Inferior parietal cortex (tissue), 1 donor: ENCODE data around the gene FBXO46.

Experiments used
- DNase-seq: peaks from one replicate; pipeline ENCODE4 v3.0.0-alpha.2; 2016; ENCODE audit errors: extremely low spot score

Gene FBXO46

DNA sequence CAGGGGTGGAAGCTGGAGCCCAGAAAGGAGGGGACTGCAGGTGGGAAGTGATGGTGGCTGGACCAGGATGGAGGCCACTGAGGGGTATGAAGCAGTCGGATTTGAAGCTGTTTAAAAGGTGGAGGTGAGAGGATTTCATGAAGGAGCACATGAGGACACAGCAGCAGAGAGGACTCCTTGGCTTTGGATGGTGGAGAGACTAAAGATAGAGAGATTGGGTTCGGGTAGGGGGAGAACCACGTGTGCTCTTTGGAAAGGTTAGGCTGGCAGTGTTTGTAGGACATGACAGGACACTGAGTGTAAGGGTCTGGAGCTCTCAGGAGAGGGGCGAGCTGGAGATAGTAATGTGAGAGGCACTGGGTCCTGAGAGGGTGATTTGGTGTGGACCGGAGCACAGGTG is 47.8 kb downstream of the FBXO46 start:
- no peak for DNase-seq

DNA sequence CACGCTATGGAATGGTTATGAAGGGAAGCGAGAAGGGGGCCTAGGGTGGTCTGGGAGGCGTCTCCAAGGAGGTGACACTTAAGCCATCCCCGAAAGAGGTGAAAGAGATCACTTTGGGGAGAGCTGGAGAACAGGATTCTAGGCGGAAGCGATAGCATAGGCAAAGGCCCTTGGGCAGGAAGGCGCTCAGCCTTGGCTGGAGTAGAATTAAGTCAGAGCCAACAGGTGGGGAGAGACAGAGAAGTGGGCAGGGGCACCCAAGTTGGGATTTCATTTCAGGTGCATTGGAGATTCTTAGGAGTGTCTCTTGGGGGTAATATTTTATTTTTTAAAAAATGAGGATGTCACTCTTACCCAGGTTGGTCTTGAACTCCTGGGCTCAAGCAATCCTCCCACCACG is 48.6 kb downstream of the FBXO46 start:
- no peak for DNase-seq

DNA sequence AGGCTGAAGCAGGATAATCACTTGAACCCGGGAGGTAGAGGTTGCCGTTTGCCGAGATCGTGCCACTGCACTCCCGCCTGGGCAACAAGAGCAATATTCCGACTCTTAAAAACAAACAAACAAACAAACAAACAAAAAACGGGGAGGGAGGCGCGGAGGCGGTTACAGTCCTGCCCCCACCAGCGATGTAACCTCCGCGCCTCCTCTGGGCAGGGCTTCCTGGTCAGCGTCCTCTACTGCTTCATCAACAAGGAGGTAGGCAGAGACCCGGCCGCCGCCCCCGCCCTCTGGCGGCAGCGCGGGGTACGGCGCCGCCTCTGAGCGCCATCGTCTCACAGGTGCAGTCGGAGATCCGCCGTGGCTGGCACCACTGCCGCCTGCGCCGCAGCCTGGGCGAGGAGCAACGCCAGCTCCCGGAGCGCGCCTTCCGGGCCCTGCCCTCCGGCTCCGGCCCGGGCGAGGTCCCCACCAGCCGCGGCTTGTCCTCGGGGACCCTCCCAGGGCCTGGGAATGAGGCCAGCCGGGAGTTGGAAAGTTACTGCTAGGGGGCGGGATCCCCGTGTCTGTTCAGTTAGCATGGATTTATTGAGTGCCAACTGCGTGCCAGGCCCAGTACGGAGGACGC is 49.2 kb downstream of the FBXO46 start:
- peak; percentile 80 for DNase-seq

DNA sequence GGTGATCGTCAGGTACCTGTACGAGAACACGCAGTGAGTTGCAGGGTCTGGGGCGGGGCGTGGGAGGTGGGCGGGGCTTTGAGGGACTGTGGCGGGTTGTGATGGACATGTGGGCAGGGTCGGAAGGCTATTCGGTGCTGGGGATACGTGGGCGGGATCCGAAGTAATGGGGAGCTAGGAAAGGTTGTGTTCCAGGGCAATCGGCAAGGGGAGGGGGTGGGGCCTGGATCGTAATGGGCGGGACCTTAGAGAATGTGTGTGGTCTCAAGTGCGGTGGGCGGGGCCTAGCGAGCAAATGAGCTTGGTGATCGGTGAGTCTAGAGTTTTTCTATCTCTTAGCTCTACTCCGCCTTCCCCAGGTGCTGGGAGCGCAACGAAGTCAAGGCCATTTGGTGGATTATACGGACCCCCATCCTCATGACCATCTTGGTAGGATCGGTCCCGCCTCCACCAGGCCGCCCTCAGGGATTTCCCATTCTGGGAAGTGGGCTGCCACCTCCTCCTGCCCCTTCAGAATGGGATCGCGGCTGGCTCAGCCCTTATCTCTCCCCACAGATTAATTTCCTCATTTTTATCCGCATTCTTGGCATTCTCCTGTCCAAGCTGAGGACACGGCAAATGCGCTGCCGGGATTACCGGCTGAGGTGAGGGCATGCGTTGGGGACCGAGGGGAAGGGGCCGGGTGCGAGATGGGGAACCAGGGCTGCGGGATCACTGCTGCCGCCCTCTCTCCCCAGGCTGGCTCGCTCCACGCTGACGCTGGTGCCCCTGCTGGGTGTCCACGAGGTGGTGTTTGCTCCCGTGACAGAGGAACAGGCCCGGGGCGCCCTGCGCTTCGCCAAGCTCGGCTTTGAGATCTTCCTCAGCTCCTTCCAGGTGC is 53.1 kb downstream of the FBXO46 start:
- peak; percentile 16 for DNase-seq

DNA sequence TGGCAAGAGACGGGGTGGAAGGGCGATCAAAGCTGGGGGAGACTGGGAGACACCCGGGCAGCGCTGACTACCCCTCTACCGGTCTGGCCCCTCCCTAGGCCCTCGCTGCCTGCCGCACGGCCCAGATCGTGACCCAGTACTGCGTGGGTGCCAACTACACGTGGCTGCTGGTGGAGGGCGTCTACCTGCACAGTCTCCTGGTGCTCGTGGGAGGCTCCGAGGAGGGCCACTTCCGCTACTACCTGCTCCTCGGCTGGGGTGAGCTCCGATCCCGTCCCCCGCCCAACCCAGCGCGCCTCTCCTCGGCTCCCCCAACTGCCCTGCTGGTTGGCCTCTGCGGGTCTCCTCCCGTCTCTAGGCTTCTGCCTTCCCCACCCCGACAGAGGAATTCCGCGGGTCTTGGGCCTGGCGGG is 53.8 kb downstream of the FBXO46 start:
- no peak for DNase-seq

DNA sequence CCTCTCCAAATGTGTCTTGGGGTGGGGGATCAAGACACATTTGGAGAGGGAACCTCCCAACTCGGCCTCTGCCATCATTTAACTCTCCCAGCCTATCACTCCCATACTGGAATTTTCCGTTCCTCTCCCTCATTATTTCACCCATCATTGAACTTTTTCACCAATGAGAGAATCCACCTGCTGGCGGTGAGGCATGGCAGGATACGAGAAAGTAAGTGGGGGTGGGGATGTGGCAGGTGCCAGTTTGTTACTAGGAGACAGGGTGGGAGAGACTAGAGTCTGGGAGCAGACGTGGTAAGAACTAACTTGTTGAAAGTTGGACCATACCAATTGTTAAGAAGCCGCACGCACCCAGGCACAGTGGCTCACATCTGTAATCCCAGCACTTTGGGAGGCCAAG is 55.8 kb downstream of the FBXO46 start:
- DNase-seq, result no peak

DNA sequence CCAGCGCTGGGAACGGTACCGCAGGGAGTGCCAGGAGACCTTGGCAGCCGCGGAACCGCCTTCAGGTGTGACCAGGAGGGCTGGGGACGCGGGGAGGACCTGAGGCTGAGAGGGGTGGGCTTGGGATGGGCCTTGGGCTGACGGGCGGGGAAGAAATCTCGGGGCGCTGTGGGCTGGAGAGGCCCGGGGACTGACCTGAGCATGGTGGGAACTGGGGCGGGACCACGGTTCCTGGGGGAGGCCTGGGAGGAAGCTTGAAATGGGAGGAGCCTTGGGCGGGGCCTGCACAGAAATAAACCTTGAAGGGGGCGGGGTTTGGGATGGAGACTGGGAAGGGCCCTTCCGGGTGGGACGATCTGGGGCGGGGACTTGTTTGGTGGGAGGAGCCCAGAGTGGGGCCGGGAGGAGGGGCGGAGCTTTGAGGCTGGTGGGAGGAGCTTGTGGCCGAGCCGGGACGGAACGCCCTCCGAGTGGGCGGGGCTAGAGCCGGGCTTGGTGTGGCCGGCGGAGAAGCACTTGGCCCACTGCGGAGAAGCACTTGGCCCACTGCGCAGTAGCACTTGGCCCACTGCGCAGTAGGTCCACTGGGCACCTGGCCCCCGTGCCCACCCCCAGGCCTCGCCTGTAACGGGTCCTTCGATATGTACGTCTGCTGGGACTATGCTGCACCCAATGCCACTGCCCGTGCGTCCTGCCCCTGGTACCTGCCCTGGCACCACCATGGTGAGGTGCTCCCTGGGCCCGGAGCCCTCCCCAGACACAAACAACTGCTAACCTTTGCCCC is 59.8 kb downstream of the FBXO46 start:
- peak; percentile 39 for DNase-seq

DNA sequence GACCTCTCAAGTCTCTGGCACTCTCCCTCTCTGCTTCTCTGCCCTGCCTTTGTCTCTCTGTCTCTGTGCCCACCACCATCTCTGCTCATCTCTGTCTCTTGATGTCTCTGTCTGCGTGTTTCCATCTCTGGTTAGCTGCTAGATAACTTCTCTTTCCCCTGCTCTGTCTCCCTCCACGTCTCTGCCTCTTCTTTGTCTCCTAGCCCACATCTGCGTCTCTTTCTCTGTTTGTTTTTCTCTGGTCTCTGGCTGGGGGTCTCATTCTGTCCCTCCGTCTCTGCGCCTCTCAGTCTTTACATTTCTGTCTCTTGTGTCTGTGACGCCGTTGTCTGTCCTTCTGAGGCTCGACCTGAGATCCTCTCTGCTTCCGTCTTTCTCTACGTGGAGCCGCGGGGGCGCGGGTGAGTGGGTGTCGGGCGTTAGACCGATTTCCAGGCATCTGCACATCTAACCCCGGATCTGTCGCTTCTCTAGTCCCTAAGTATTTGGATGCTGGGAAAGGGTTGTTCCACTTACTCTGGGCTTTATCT is 62.3 kb downstream of the FBXO46 start:
- no peak for DNase-seq

DNA sequence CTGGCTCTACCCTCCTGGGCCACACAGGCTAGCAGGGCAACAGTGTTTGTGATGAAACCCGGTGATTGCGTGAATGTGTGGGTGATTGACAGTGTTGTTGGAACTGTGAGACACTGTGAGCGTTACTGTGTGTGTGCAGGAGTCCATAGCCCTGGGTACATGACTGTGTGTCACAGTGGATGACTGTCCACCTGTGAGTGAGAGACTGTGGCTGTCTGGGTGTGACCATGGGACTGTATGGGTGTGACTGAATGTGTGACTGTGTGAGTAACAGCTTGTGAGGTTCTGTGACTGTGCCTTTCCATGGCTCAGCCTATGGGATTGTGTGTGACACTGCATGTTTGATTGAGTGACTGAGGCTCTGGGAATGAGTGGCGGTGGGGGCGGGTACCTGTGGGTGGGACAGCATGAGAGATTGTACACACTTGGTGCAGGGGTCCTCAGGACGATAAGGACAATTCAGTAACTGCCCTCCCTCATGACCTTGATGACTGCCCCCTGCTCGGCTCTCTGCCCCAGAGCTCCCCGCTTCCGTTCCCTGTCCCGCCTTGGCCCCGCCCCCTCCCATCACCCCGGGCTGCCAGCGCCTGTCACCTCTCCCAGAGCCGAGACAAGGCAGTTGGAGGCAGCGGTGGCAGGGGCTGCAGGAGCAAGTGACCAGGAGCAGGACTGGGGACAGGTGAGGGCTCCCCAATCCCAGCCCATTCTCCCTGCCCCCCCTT is 62.9 kb downstream of the FBXO46 start, which contains the start of gene GIPR:
GIPR (plus strand) TSS at position 602 of the 722 bp plus-strand sequence. CDS start 1,300 bp downstream, outside the sequence.
- DNase-seq, result no peak

DNA sequence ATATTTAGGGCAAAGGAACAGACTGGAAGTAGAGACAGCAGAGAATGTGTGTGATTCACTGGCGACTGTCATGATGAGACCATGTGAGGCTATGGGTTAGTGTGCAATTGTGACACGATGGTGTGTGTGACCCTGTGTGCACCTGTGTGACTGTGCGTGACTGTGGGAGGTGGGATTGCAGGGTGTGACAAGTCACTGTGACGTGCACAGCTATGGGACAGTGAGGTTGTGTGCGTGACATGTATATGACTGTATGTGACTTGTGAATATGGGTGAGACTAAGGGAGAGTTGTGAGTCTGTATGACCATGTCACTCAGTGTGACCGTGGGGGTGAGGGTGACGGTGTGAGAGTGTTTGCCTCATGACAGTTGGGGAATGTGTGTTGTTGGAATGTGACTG is 66.1 kb downstream of the FBXO46 start:
- no peak for DNase-seq

DNA sequence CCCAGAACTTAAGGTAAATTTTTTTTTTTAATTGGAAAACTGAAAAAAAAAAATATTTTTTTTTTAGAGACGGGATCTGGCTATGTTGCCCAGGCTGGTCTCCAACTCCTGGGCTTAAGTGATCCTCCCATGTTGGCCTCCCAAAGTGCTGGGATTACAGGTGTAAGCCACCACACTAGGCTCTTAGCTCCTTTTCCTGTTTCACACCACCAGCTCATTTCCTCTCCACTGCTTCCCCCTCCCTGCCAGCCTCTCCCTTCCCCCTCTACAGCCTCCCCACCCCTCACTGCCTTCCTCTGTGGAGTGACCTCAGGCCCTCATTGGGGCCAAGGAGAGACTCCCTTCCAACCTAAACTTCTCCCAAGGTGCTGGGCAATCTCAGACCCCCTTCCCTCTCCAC is 66.9 kb downstream of the FBXO46 start:
- DNase-seq, result no peak

DNA sequence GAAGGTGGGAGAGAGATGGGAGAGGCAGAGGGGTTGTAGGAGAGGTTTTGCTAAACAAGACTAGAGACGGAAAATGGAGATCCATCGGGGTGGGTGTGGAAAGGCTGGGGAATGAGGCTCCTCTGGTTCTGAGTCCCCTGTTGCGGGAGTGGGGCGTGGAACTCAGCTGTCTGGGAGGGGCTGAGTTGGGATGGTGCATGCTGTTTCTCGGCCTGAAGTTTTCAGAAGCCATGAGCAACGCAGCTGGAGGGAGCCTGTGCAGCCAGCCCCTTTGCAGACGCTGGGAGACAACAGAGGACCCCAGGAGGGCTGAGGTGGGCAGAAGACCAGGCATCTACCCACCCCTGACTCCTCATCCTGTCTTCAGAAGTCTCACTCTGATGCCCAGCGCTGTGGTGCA is 70.1 kb downstream of the FBXO46 start:
- DNase-seq, result no peak
